ENCODE measurements around the gene GPS1. TPM values are rescaled to one million over a fixed set of nuclear protein-coding genes. Genes with fewer than 3 reads are reported as not detected.

Gene GPS1
- total RNA-seq, 1 experiment from 2014 or later: 181 TPM

- 0 out of 2 replicates have a peak, but pooled peaks have one; percentile 92 for TF ChIP-seq KAT7 (CRISPR knock-in tag; IDR thresholded peaks at IDR 0.05; ENCODE audit: borderline replicate concordance)
- no peak for TF ChIP-seq ZNF263 (CRISPR knock-in tag; IDR thresholded peaks at IDR 0.05; ENCODE audit: low read depth)
Measured at GRCh38 chr17:82065638-82066303, 14.1 kb downstream of the GPS1 start, which contains the start of gene DUS1L (continued).

GRCh38 chr17:82070611-82071010 is 18.9 kb downstream of the GPS1 start:
- CTCF ChIA-PET: interaction anchor here (1.0 kb wide), 1 partner anchor 51 kb away, joined by 3 read pairs; no protein-coding TSS in a partner anchor

More at GRCh38 chr17:82070611-82071010, 18.9 kb downstream of the GPS1 start:
- no peaks in the 10 kb centered on the region for H3K9me3 Mint-ChIP-seq
- ATAC-seq: no peak
- no peak overlapping the region for H3K27ac Mint-ChIP-seq
- DNase-seq (ENCODE audit: low spot score): no peak
- no peaks in the 10 kb centered on the region for H3K36me3 Mint-ChIP-seq
- H3K4me1 Mint-ChIP-seq: 0 out of 2 replicates have a peak, but pooled peaks cover 2% of the 10 kb centered on the region
- POLR2A ChIA-PET: no interaction called here
- TF ChIP-seq EMX1 (CRISPR knock-in tag; IDR thresholded peaks at IDR 0.05) (no peak), AR (CRISPR knock-in tag; IDR thresholded peaks at IDR 0.05) (no peak), CTCF (IDR thresholded peaks at IDR 0.05) (no peak), RORB (CRISPR knock-in tag; IDR thresholded peaks at IDR 0.05) (no peak), ZNF423 (CRISPR knock-in tag; IDR thresholded peaks at IDR 0.05) (no peak), E2F1 (CRISPR knock-in tag; IDR thresholded peaks at IDR 0.05) (no peak), JAZF1 (CRISPR knock-in tag; IDR thresholded peaks at IDR 0.05) (no peak), ELF4 (CRISPR knock-in tag; IDR thresholded peaks at IDR 0.05; ENCODE audit: low read depth) (no peak), CREM (CRISPR knock-in tag; IDR thresholded peaks at IDR 0.05) (no peak), IRF1 (CRISPR knock-in tag; IDR thresholded peaks at IDR 0.05) (no peak)
- no peak overlapping the region for H3K4me3 Mint-ChIP-seq
- peaks cover 17% of the 10 kb centered on the region for H3K27me3 Mint-ChIP-seq (ENCODE audit: low read depth)
